K562 (cell line): ENCODE data around the gene NOL12. TPM values are rescaled to one million over a fixed set of nuclear protein-coding genes. Genes with fewer than 3 reads are reported as not detected.

ENCODE experiments used
- ATAC-seq: fragments of 200-7000 bp; cut with Tn5 transposase; 3 replicates; pipeline ENCODE4 v1.9.1; 2020; ENCODE audit warnings: moderate library complexity
- Bru-seq: library from RNA; stranded (reverse); fragments of 400-500 nt; gene quantifications from one replicate; lab custom pipeline; 2021; lab: Mats Ljungman, UMichigan
- BruChase-seq, 2 experiments: library from RNA; stranded (reverse); fragments of 400-500 nt; gene quantifications; one replicate each; lab custom pipeline; 2021; lab: Mats Ljungman, UMichigan
- BruUV-seq: library from RNA; stranded (reverse); fragments of 400-500 nt; replicated peaks from 2 replicates; lab custom pipeline; 2021; lab: Mats Ljungman, UMichigan
- CTCF ChIA-PET: fragments of 300-600 bp; formaldehyde crosslinking; extraction: SDS; loops from one replicate; lab custom pipeline; 2021; ENCODE audit warnings: low intra/inter-chr PET ratio; lab: Yijun Ruan, JAX
- POLR2A ChIA-PET: fragments of 300-600, 350-650 bp; sonication (Branson Sonifier 250); formaldehyde crosslinking; extraction: SDS; loops from one replicate; lab custom pipeline; 2021; ENCODE audit warnings: antibody characterized with exemption, inconsistent platforms; lab: Yijun Ruan, JAX
- DNase-seq, 4 experiments: peaks; one replicate each; pipeline versions ENCODE4 v3.0.0 to v3.0.0-alpha.2; 2011 to 2018; ENCODE audit warnings: low spot score in 3 of 4, mixed read lengths in 3 of 4; ENCODE audit errors: extremely low read depth in 1 of 4
- FAIRE-seq: peaks from 2 replicates; lab custom pipeline; 2011; peaks lifted over from hg19 to GRCh38; lab: Jason Lieb, UNC
- H2AFZ ChIP-seq: 2 replicates; pipeline ENCODE4 v1.6.0; 2011; ENCODE audit warnings: low read depth, low read length, control low read depth, inconsistent platforms
- H3K27ac ChIP-seq: fragments of 200-600 bp; 3 replicates; pipeline ENCODE4 v1.8.0; 2011; ENCODE audit warnings: low read depth, mild to moderate bottlenecking, control low read depth, inconsistent platforms, low read length, moderate library complexity, mixed read lengths; ENCODE audit errors: extremely low read depth
- H3K27me3 ChIP-seq, 2 experiments: fragments of 300-600 bp in 1 of 2; 2 replicates in 1 of 2; 3 replicates in 1 of 2; pipeline versions ENCODE4 v1.6.0 to v1.8.0; 2011; ENCODE audit warnings: inconsistent platforms in 2 of 2, low read length in 2 of 2, mild to moderate bottlenecking in 1 of 2, mixed read lengths in 1 of 2, moderate library complexity in 1 of 2; ENCODE audit not compliant: control insufficient read depth in 2 of 2, insufficient read depth in 2 of 2
- H3K36me3 ChIP-seq: fragments of 300-600 bp; 3 replicates; pipeline ENCODE4 v1.8.0; 2011; ENCODE audit warnings: mild to moderate bottlenecking, low read length, inconsistent platforms; ENCODE audit not compliant: control insufficient read depth, insufficient read depth
- H3K4me1 ChIP-seq, 2 experiments: fragments of 200-600 bp in 1 of 2; replicated peaks in 1 of 2; 2 replicates in 1 of 2; 3 replicates in 1 of 2; pipeline versions ENCODE4 v1.5.1 to v1.8.0; 2011; ENCODE audit warnings: inconsistent platforms in 2 of 2, low read length in 2 of 2, mild to moderate bottlenecking in 1 of 2, mixed read lengths in 1 of 2, moderate library complexity in 1 of 2; ENCODE audit not compliant: control insufficient read depth in 2 of 2, insufficient read depth in 2 of 2
- H3K4me2 ChIP-seq: 2 replicates; pipeline ENCODE4 v1.6.1; 2011; ENCODE audit warnings: low read length, control low read depth, inconsistent platforms, mixed read lengths; ENCODE audit not compliant: insufficient read depth
- H3K4me3 ChIP-seq: fragments of 200-600 bp; sonication (generic), shearing (Covaris generic); 2 replicates; pipeline ENCODE4 v1.5.1; 2016; ENCODE audit warnings: control low read depth, inconsistent platforms
- H3K79me2 ChIP-seq: fragments of 200-600 bp; 3 replicates; pipeline ENCODE4 v1.8.0; 2011; ENCODE audit warnings: low read length, inconsistent platforms; ENCODE audit not compliant: control insufficient read depth, insufficient read depth
- H3K9ac ChIP-seq, 2 experiments: 2 replicates each; pipeline versions ENCODE4 v1.6.0 to v1.6.1; 2011; ENCODE audit warnings: low read depth in 2 of 2, low read length in 2 of 2, control low read depth in 1 of 2, inconsistent platforms in 1 of 2, mild to moderate bottlenecking in 1 of 2, mixed read lengths in 1 of 2; ENCODE audit not compliant: insufficient read depth in 1 of 2
- H3K9me1 ChIP-seq: one replicate; pipeline ENCODE4 v1.6.0; 2011; ENCODE audit warnings: inconsistent platforms, mild to moderate bottlenecking, low read length, moderate library complexity; ENCODE audit not compliant: control insufficient read depth, insufficient read depth
- H3K9me3 ChIP-seq: replicated peaks from 2 replicates; pipeline ENCODE4 v1.5.1; 2011; ENCODE audit warnings: low read depth, low read length, inconsistent platforms; ENCODE audit not compliant: control insufficient read depth, insufficient read depth
- H4K20me1 ChIP-seq: replicated peaks from 2 replicates; pipeline ENCODE4 v1.6.1; 2011; ENCODE audit warnings: low read length, inconsistent platforms, mixed read lengths; ENCODE audit not compliant: control insufficient read depth, insufficient read depth
- E2F6 ChIP-seq, 2 experiments: IDR thresholded peaks; 2 replicates each; pipeline ENCODE4 v1.6.1; 2011; ENCODE audit warnings: borderline replicate concordance in 1 of 2, control low read depth in 1 of 2, low read depth in 1 of 2, low read length in 1 of 2, mild to moderate bottlenecking in 1 of 2, mixed read lengths in 1 of 2, moderate library complexity in 1 of 2; ENCODE audit not compliant: insufficient read depth in 1 of 2, insufficient read length in 1 of 2, poor library complexity in 1 of 2, severe bottlenecking in 1 of 2; ENCODE audit errors: extremely low read depth in 1 of 2
- ELF2 ChIP-seq: fragments of 250-450 bp; sonication (Bioruptor Pico); IDR thresholded peaks from 2 replicates; pipeline ENCODE4 v1.5.0; 2021; ENCODE audit warnings: mild to moderate bottlenecking
- ETV5 ChIP-seq: sonication (generic); formaldehyde crosslinking; IDR thresholded peaks from 2 replicates; pipeline ENCODE4 v1.4.0; 2020; ENCODE audit warnings: low read depth, mild to moderate bottlenecking, missing genetic modification reagents
- MTA2 ChIP-seq: fragments of 450-650 bp; IDR thresholded peaks from 2 replicates; pipeline ENCODE4 v1.6.1; 2016; ENCODE audit warnings: low read depth
- NCOA2 ChIP-seq, 2 experiments: fragments of 450-650 bp; IDR thresholded peaks; 2 replicates each; pipeline ENCODE4 v1.6.1; 2018; ENCODE audit warnings: mild to moderate bottlenecking in 2 of 2, moderate library complexity in 1 of 2; ENCODE audit not compliant: partially characterized antibody in 2 of 2
- PHTF2 ChIP-seq: fragments of 250-450 bp; sonication (Bioruptor Pico); IDR thresholded peaks from 2 replicates; pipeline ENCODE4 v1.5.0; 2021; ENCODE audit warnings: mild to moderate bottlenecking
- PTRF ChIP-seq: fragments of 450-650 bp; IDR thresholded peaks from 2 replicates; pipeline ENCODE4 v1.6.1; 2016; ENCODE audit warnings: mild to moderate bottlenecking, missing genetic modification characterization, missing compliant biosample characterization
- XRCC4 ChIP-seq: IDR thresholded peaks from one replicate; pipeline ENCODE4 v1.6.1; 2011; ENCODE audit not compliant: insufficient read depth, insufficient read length; ENCODE audit errors: extremely low read depth
- ZBTB8A ChIP-seq: fragments of 450-650 bp; IDR thresholded peaks from 2 replicates; pipeline ENCODE4 v1.6.1; 2018; ENCODE audit warnings: mild to moderate bottlenecking, moderate library complexity; ENCODE audit not compliant: partially characterized antibody
- ZEB2 ChIP-seq: fragments of 450-650 bp; IDR thresholded peaks from 2 replicates; pipeline ENCODE4 v1.6.1; 2016
- ZKSCAN8 ChIP-seq: fragments of 200-800 bp; sonication (Bioruptor generic); IDR thresholded peaks from 2 replicates; pipeline ENCODE4 v1.6.1; 2016; ENCODE audit warnings: missing genetic modification characterization, missing compliant biosample characterization
- WGBS: fragments of 100-300 bp; shearing (Covaris generic); methylation state at CpG from one replicate; pipeline ENCODE4 v1.1.6; 2016; ENCODE audit warnings: low coverage, mixed read lengths; ENCODE audit not compliant: insufficient coverage; ENCODE audit errors: missing lambda C conversion rate; 5-methylcytosine and 5-hydroxymethylcytosine counted together
- in situ Hi-C: fragments of 300-500 bp; cut with MboI; formaldehyde crosslinking; loops from 4 replicates; pipeline ENCODE4 v1.15.0; 2018; ENCODE audit warnings: inconsistent platforms, mixed read lengths
- intact Hi-C: fragments of 100-400 bp; cut with micrococcal nuclease; formaldehyde crosslinking; loops from 2 replicates; pipeline ENCODE4 v1.14.2; 2022
- long read RNA-seq, 3 experiments: library from polyadenylated mRNA in 2 of 3; library from RNA in 1 of 3; unstranded in 2 of 3; stranded (forward) in 1 of 3; transcript quantifications; one replicate each; pipeline ENCODE4 v2.0.0, GENCODE V29; 2019 to 2022
- polyA minus RNA-seq, 3 experiments: library from RNA; depleted of rRNA, polyadenylated mRNA; stranded (reverse); fragments of >200 nt; gene quantifications; 2 replicates each; pipeline ENCODE4 v1.2.3, GENCODE V29; 2011
- polyA plus RNA-seq, 8 experiments: library from polyadenylated mRNA; depleted of rRNA in 4 of 8; stranded (reverse) in 5 of 8; unstranded in 3 of 8; fragments of >200 nt; fragmentation: Nextera tagmentation in 2 of 8; fragmentation: Illumina TruSeq in 1 of 8; extraction: Ambion mirVana in 2 of 8; extraction: Trizol in 1 of 8; gene quantifications; 2 replicates each; pipeline versions ENCODE4 v1.2.1 to v1.2.3, GENCODE V29; 2011 to 2014; ENCODE audit warnings: inconsistent platforms in 1 of 8, missing spikeins in 1 of 8
- total RNA-seq, 7 experiments: library from RNA; depleted of rRNA in 6 of 7; stranded (reverse); fragments of >200 nt in 6 of 7; fragmentation: Illumina TruSeq in 2 of 7; extraction: Trizol in 2 of 7; gene quantifications; 2 replicates each; pipeline versions ENCODE4 v1.2.1 to v1.2.3, GENCODE V29; 2011 to 2021; ENCODE audit warnings: low replicate concordance in 1 of 7
- TF ChIP-seq, protein P1 (sequence below): fragments of 450-650 bp; formaldehyde crosslinking; conservative IDR thresholded peaks from 2 replicates; pipeline ENCODE4 v1.4.0; 2022; ENCODE audit warnings: mild to moderate bottlenecking, missing genetic modification characterization

NOL12 gene
- total RNA-seq (2011; cell fraction: chromatin; rRNA removed; ENCODE audit: low replicate concordance), result 24.1 and 61.4 TPM in 2 replicates
- total RNA-seq (2011; cell fraction: nucleolus; rRNA removed), result 43.3 and 44.0 TPM in 2 replicates
- 30.8 and 31.2 TPM in 2 replicates for total RNA-seq (2011; cell fraction: nucleoplasm; rRNA removed)
- total RNA-seq (2014; rRNA removed) (40.9 and 42.2 TPM in 2 replicates), total RNA-seq (2014; rRNA removed; fragmentation: Illumina TruSeq; extraction: Trizol) (8.4 and 13.9 TPM in 2 replicates), total RNA-seq (2015; rRNA removed; fragmentation: Illumina TruSeq; extraction: Trizol) (29.1 and 33.7 TPM in 2 replicates), total RNA-seq (2021) (26.8 and 28.5 TPM in 2 replicates), polyA plus RNA-seq (2011; rRNA removed) (17.2 and 19.8 TPM in 2 replicates), polyA plus RNA-seq (2014; fragmentation: Illumina TruSeq; extraction: Trizol) (33.6 and 34.3 TPM in 2 replicates), polyA plus RNA-seq (2014; fragmentation: Nextera tagmentation; extraction: Ambion mirVana) (10 to 100 TPM in 1 of 2 experiments, 1 to 10 TPM in 1; 2.8 to 10.5 TPM), polyA plus RNA-seq (2014; rRNA removed) (40.8 and 41.4 TPM in 2 replicates), polyA minus RNA-seq (2011; rRNA and poly(A)+ RNA removed) (7.3 and 8.8 TPM in 2 replicates), Bru-seq, nascent RNA (percentile 74 among the genes with signal in this experiment), BruChase-seq, experiment 1, labeled RNA remaining after a 2-hour chase (percentile 74 among the genes with signal in this experiment), BruChase-seq, experiment 2, labeled RNA remaining after a 6-hour chase (percentile 76 among the genes with signal in this experiment)
- polyA plus RNA-seq (2011; cell fraction: cytosol; rRNA removed), result 19.6 and 24.7 TPM in 2 replicates
- 38.3 and 48.3 TPM in 2 replicates for polyA plus RNA-seq (2011; cell fraction: nucleus; rRNA removed)
- polyA plus RNA-seq (2012), result 25.1 and 27.1 TPM in 2 replicates
- polyA minus RNA-seq (2011; cell fraction: cytosol; rRNA and poly(A)+ RNA removed), result 8.7 and 12.7 TPM in 2 replicates
- 7.2 and 10.0 TPM in 2 replicates for polyA minus RNA-seq (2011; cell fraction: nucleus; rRNA and poly(A)+ RNA removed)
- long read RNA-seq, experiment 1, transcript NOL12-202 (7 exons, 945 nt), result major isoform, 33 of 60 reads
- long read RNA-seq, experiment 1, transcript NOL12-201 (6 exons, 2,854 nt), result minor isoform, 14 of 60 reads
- long read RNA-seq, experiment 1, partial matches to known transcripts, result 6 of 60 reads
- long read RNA-seq, experiment 1, other reads (novel, unspliced or antisense), result 7 of 60 reads
- long read RNA-seq, experiment 2, transcript NOL12-202 (7 exons, 945 nt), result major isoform, 10 of 24 reads
- long read RNA-seq, experiment 2, partial matches to known transcripts, result 5 of 24 reads
- long read RNA-seq, experiment 2, other reads (novel, unspliced or antisense), result 7 of 24 reads
- long read RNA-seq, experiment 3, transcript NOL12-201 (6 exons, 2,854 nt), result minor isoform, 6 of 43 reads
- long read RNA-seq, experiment 3, transcript NOL12-202 (7 exons, 945 nt), result major isoform, 28 of 43 reads
- long read RNA-seq, experiment 3, partial matches to known transcripts, result 2 of 43 reads
- long read RNA-seq, experiment 3, other reads (novel, unspliced or antisense), result 6 of 43 reads

GRCh38 chr22:37686002-37686982 is at the start of gene NOL12:
Gene NOL12, plus strand, starts transcription at chr22:37686343. Its CDS starts 50 bp downstream, at chr22:37686393.
- peak within 1 kb of the TSS; percentile 93 for H2AFZ ChIP-seq
- peak within 1 kb of the TSS; percentile 77 for H3K4me3 ChIP-seq
- intact Hi-C loops (loop anchor here (2.0 kb wide), 1 partner anchor 105 kb away; no protein-coding TSS in a partner anchor), in situ Hi-C loops (no loop called here)
- ChIA-PET CTCF (interaction anchor here (1.2 kb wide), 1 partner anchor 25 kb away, joined by 3 read pairs; no protein-coding TSS in a partner anchor), POLR2A (interaction anchor here (0.6 to 1.2 kb wide), 5 partner anchors 9 to 160 kb away, joined by 3 to 8 read pairs (median 3); no protein-coding TSS in a partner anchor)
- peak within 1 kb of the TSS; percentile 98 for H3K4me2 ChIP-seq
- 3% methylated on average over 51 of the region's 62 CpGs for WGBS
- H3K27me3 ChIP-seq, result no peaks in the 10 kb centered on the region
- peaks cover 32% of the 10 kb centered on the region; the same call in 2 of the 3 replicates for H3K36me3 ChIP-seq
- no peaks in the 10 kb centered on the region for H4K20me1 ChIP-seq
- peaks cover 8 to 19% of the 10 kb centered on the region in 2 experiments; a peak in 4 of 5 replicates for H3K4me1 ChIP-seq
- FAIRE-seq (peak; percentile 89), ATAC-seq (peak; percentile 91), DNase-seq (peak; percentile 79 to 89 (median 86))
- peak within 1 kb of the TSS; percentile 82 to 99 for H3K9ac ChIP-seq
- H3K27ac ChIP-seq, result peak within 1 kb of the TSS; percentile 79
- H3K9me3 ChIP-seq, result no peaks in the 10 kb centered on the region
- no peaks in the 10 kb centered on the region for H3K9me1 ChIP-seq
- H3K79me2 ChIP-seq, result peaks cover 14% of the 10 kb centered on the region
- BruUV-seq, result TSS peak; percentile 83
- peak; percentile 90 for TF ChIP-seq ELF2 (CRISPR knock-in tag)
- no peak for TF ChIP-seq ZBTB8A
- TF ChIP-seq ZEB2, result peak; percentile 97
- peak; percentile 54 for TF ChIP-seq ETV5 (CRISPR knock-in tag)
- TF ChIP-seq PHTF2 (CRISPR knock-in tag), result no peak
- no peak for TF ChIP-seq PTRF (tag)
- TF ChIP-seq MTA2, result no peak
- TF ChIP-seq XRCC4, result no peak
- TF ChIP-seq E2F6 (IDR thresholded peaks at IDR 0.05; ENCODE audit: borderline replicate concordance in 1 of 2, extremely low read depth in 1 of 2, insufficient read depth in 1 of 2, insufficient read length in 1 of 2, low read depth in 1 of 2, low read length in 1 of 2, poor library complexity in 1 of 2, severe bottlenecking in 1 of 2), result no peak
- TF ChIP-seq, protein P1, sequence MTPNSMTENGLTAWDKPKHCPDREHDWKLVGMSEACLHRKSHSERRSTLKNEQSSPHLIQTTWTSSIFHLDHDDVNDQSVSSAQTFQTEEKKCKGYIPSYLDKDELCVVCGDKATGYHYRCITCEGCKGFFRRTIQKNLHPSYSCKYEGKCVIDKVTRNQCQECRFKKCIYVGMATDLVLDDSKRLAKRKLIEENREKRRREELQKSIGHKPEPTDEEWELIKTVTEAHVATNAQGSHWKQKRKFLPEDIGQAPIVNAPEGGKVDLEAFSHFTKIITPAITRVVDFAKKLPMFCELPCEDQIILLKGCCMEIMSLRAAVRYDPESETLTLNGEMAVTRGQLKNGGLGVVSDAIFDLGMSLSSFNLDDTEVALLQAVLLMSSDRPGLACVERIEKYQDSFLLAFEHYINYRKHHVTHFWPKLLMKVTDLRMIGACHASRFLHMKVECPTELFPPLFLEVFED (CRISPR knock-in tag), result no peak
- TF ChIP-seq ZKSCAN8, result peak; percentile 81
- no peak for TF ChIP-seq NCOA2 (IDR thresholded peaks at IDR 0.05; ENCODE audit: partially characterized antibody in 2 of 2)
